ENCODE measurements around the gene RABGAP1L. TPM values are rescaled to one million over a fixed set of nuclear protein-coding genes. Genes with fewer than 3 reads are reported as not detected.

Gene RABGAP1L
- total and polyA plus RNA-seq, 2 of the 8 experiments (the other 6 are each of a cell fraction or from before 2014, with no cell fraction given) = 33.3 to 156 TPM

GRCh38 chr1:174189428-174190062 lies 30.2 kb downstream of the RABGAP1L start:
- H2AK5ac ChIP-seq (ENCODE audit: low read depth, low read length) = no peak overlapping the region
- no peak overlapping the region for H4K8ac ChIP-seq (ENCODE audit: extremely low read depth, insufficient read depth, low read length)
- DNase-seq (ENCODE audit: low read depth in 1 of 2, low spot score in 2 of 2) (no peak), FAIRE-seq (no peak)
- H3K56ac ChIP-seq (replicated peaks; ENCODE audit: insufficient read length, low read depth, low read length) = no peak overlapping the region
- H2BK5ac ChIP-seq (ENCODE audit: low read depth, low read length) = no peak overlapping the region
- H3K79me2 ChIP-seq (ENCODE audit: control insufficient read depth in 1 of 2, insufficient read depth in 2 of 2, low read length in 2 of 2) = no peaks in the 10 kb centered on the region; a peak in 1 of 4 replicates
- H2BK120ac ChIP-seq (replicated peaks; ENCODE audit: low read depth, low read length) = no peak overlapping the region
- H3K23me2 ChIP-seq (ENCODE audit: low read depth, low read length) = no peaks in the 10 kb centered on the region
- H3K9me3 ChIP-seq (ENCODE audit: insufficient read depth in 2 of 2, low read depth in 1 of 2, low read length in 1 of 2) = peaks cover 3 to 4% of the 10 kb centered on the region in 2 experiments; a peak in 1 of 4 replicates
- no peak overlapping the region for H4K5ac ChIP-seq (ENCODE audit: insufficient read length, low read depth, low read length)
- H2BK15ac ChIP-seq (ENCODE audit: low read length) = no peak overlapping the region
- no peak overlapping the region for H3K23ac ChIP-seq (ENCODE audit: insufficient read length)
- H3K36me3 ChIP-seq (ENCODE audit: control insufficient read depth in 2 of 4, insufficient read depth in 4 of 4, low read length in 3 of 4) = no peaks in the 10 kb centered on the region
- no peak overlapping the region for H3K9ac ChIP-seq (replicated peaks in 1 of 4; ENCODE audit: extremely low read depth in 1 of 4, low read depth in 3 of 4, low read length in 3 of 4)
- no peak overlapping the region for H3K18ac ChIP-seq (ENCODE audit: extremely low read depth, low read length)
- no peak overlapping the region for H3K4ac ChIP-seq (replicated peaks; ENCODE audit: insufficient read length, low read depth, low read length)
- TF ChIP-seq ZNF274 (IDR thresholded peaks at IDR 0.05; ENCODE audit: borderline replicate concordance, extremely low read depth, low read length) (no peak), TAF7 (optimal IDR thresholded peaks at IDR 0.05; ENCODE audit: borderline replicate concordance, low read depth, low read length) (no peak), CREB1 (IDR thresholded peaks at IDR 0.05) (no peak), CTCF (IDR thresholded peaks at IDR 0.05; ENCODE audit: control extremely low read depth in 1 of 3, insufficient read depth in 1 of 3, low read depth in 1 of 3, low read length in 3 of 3) (peak in 1 of 3 experiments; percentile 20; a peak in 1 of 4 replicates), RAD21 (IDR thresholded peaks at IDR 0.05 in 1 of 2, conservative IDR thresholded peaks at IDR 0.05 in 1 of 2; ENCODE audit: low read depth in 2 of 2, low read length in 2 of 2) (peak; percentile 47 to 55), EP300 (IDR thresholded peaks at IDR 0.05; ENCODE audit: borderline replicate concordance in 1 of 2, low read depth in 2 of 2, low read length in 2 of 2) (no peak)
- no peak overlapping the region for H3K27ac ChIP-seq (ENCODE audit: low read depth, low read length)
- WGBS, 2 experiments (ENCODE audit: extremely low coverage in 1 of 2, insufficient coverage in 1 of 2, insufficient read length in 1 of 2, insufficient replicate concordance in 2 of 2, low coverage in 1 of 2, low lambda C conversion rate in 2 of 2, missing lambda C conversion rate in 1 of 2) = 83% methylated on average over 4 of the region's 4 CpGs; no CpG with 5 or more reads in 1 of the 2 experiments
- H4K20me1 ChIP-seq (replicated peaks in 1 of 2; ENCODE audit: control insufficient read depth in 1 of 2, insufficient read depth in 2 of 2, low read length in 2 of 2) = no peaks in the 10 kb centered on the region
- H3K79me1 ChIP-seq (ENCODE audit: low read depth, low read length) = no peaks in the 10 kb centered on the region
- H3K4me1 ChIP-seq (replicated peaks in 1 of 4; ENCODE audit: control insufficient read depth in 3 of 4, insufficient read depth in 4 of 4, low read length in 3 of 4) = no peaks in the 10 kb centered on the region
- H3K27me3 ChIP-seq (replicated peaks in 1 of 4; ENCODE audit: control insufficient read depth in 3 of 4, extremely low read depth in 1 of 4, insufficient read depth in 3 of 4, low read length in 3 of 4) = no peaks in the 10 kb centered on the region
- H2BK12ac ChIP-seq (ENCODE audit: low read depth, low read length) = no peak overlapping the region
- H3K14ac ChIP-seq (ENCODE audit: insufficient read length) = no peak overlapping the region
- no peak overlapping the region for H2BK20ac ChIP-seq (ENCODE audit: low read length)
- H3K4me3 ChIP-seq (ENCODE audit: extremely low read depth in 1 of 4, insufficient read depth in 2 of 4, low read depth in 3 of 4, low read length in 4 of 4) = no peak overlapping the region
- H4K91ac ChIP-seq (replicated peaks; ENCODE audit: insufficient read length, low read length) = no peak overlapping the region
- ChIA-PET POLR2A (ENCODE audit: partially characterized antibody) (interaction anchor here (0.6 to 1.4 kb wide), 3 partner anchors 11 to 809 kb away, joined by 3 to 5 read pairs (median 3); no protein-coding TSS in a partner anchor), CTCF (ENCODE audit: partially characterized antibody) (interaction anchor here (0.7 to 1.6 kb wide), 5 partner anchors 10 to 210 kb away, joined by 3 to 4 read pairs (median 3); no protein-coding TSS in a partner anchor)
- no peak overlapping the region for H2AFZ ChIP-seq (ENCODE audit: low read length)
- no peak overlapping the region for H3K4me2 ChIP-seq (ENCODE audit: insufficient read depth in 1 of 2, low read depth in 2 of 2, low read length in 2 of 2)

All from H1 (cell line).